Adrenal gland (tissue), 12 donors: ENCODE measurements around the gene SLC9A5. TPM values are rescaled to one million over a fixed set of nuclear protein-coding genes. Genes with fewer than 3 reads are reported as not detected.

Experiments used
- DNase-seq, 7 donors: peaks; one replicate each; pipeline ENCODE4 v3.0.0-alpha.2; 2019 to 2020
- H3K27ac ChIP-seq, 5 donors: fragments of 200-600 bp; sonication (generic) in 4 of 5; 1 replicate in 3 of 5; 2 replicates in 2 of 5; pipeline versions ENCODE4 v1.5.1 to v1.8.0; 2016 to 2020; ENCODE audit warnings: mild to moderate bottlenecking in 1 of 5
- H3K27me3 ChIP-seq: fragments of 200-600 bp; 2 replicates; pipeline ENCODE4 v1.8.0; 2021
- H3K36me3 ChIP-seq, 2 donors: fragments of 200-600 bp; replicated peaks in 1 of 2; 1 replicate in 1 of 2; 2 replicates in 1 of 2; pipeline versions ENCODE4 v1.5.1 to v1.8.0; 2018 to 2022
- H3K4me1 ChIP-seq, 2 donors: fragments of 200-600 bp; replicated peaks in 1 of 2; 1 replicate in 1 of 2; 2 replicates in 1 of 2; pipeline versions ENCODE4 v1.5.1 to v1.8.0; 2018 to 2021
- H3K4me3 ChIP-seq, 4 donors: fragments of 200-600 bp; sonication (generic) in 3 of 4; one replicate each; pipeline ENCODE4 v1.5.1; 2016 to 2018
- H3K9me3 ChIP-seq, 3 donors: fragments of 200-600 bp; sonication (generic) in 1 of 3; replicated peaks in 1 of 3; 1 replicate in 2 of 3; 2 replicates in 1 of 3; pipeline versions ENCODE4 v1.5.1 to v1.8.0; 2016 to 2021
- POLR2A ChIP-seq, 2 donors: fragments of 450-650 bp; IDR thresholded peaks; one replicate each; pipeline ENCODE4 v1.6.1; 2017; ENCODE audit warnings: antibody characterized with exemption in 2 of 2, mild to moderate bottlenecking in 2 of 2, moderate library complexity in 1 of 2
- WGBS, 4 donors: extraction: QIAGEN DNeasy Blood & Tissue Kit in 2 of 4; methylation state at CpG; one replicate each; pipeline versions ENCODE4 v1.1.5 to v1.1.7; 2013 to 2017; 5-methylcytosine and 5-hydroxymethylcytosine counted together
- intact Hi-C, 2 donors: fragments of 100-400 bp; cut with DNase I; formaldehyde crosslinking; loops; one replicate each; pipeline versions ENCODE4 v1.14.1 to v1.15.0; 2022 to 2023
- polyA plus RNA-seq, 3 donors: library from polyadenylated mRNA; stranded (reverse); fragments of 200-250 nt in 2 of 3; fragments of 350-450 nt in 1 of 3; fragmentation: Illumina TruSeq in 1 of 3; extraction: RNeasy Lipid Tissue Mini Kit (QIAGEN cat#74804) in 1 of 3; gene quantifications; one replicate each; pipeline ENCODE4 v1.2.3, GENCODE V29; 2013 to 2014
- total RNA-seq, 9 donors: library from RNA; depleted of rRNA in 4 of 9; stranded (reverse); fragments of >200 nt in 4 of 9; fragments of 120-200 nt in 1 of 9; fragmentation: NEBNext Ultra II Directional in 1 of 9; extraction: Animal tissue kit (Norgen Biotek cat#: 25700) in 1 of 9; gene quantifications; one replicate each; pipeline versions ENCODE4 v1.1.0 to v1.2.4, GENCODE V29; 2013 to 2023
- TF ChIP-seq, protein P1 (sequence below), 6 experiments: fragments of 450-650 bp in 4 of 6; fragments of 200-600 bp in 2 of 6; sonication (generic) in 1 of 6; IDR thresholded peaks; 1 replicate in 5 of 6; 2 replicates in 1 of 6; pipeline versions ENCODE4 v1.5.1 to v1.8.0; 2016 to 2021; ENCODE audit warnings: antibody characterized with exemption in 6 of 6, mild to moderate bottlenecking in 2 of 6, moderate library complexity in 1 of 6
- donor health status: healthy with polysubstance abuse.
- donor health status: Bipolar disorder and iron deficiency.
- donor health status: DM: yes; HTN: yes; CAD: no.
- donor health status: DM: no; HTN: no; CAD: no.
- donor health status: DM: no; HTN: no; CAD: no.
- donor health status: DM: yes; HTN: yes; CAD: no.

SLC9A5 gene
- total and polyA plus RNA-seq, 12 donors: 0.09 to 2.8 (median 0.83) TPM; not detected in 1

DNA sequence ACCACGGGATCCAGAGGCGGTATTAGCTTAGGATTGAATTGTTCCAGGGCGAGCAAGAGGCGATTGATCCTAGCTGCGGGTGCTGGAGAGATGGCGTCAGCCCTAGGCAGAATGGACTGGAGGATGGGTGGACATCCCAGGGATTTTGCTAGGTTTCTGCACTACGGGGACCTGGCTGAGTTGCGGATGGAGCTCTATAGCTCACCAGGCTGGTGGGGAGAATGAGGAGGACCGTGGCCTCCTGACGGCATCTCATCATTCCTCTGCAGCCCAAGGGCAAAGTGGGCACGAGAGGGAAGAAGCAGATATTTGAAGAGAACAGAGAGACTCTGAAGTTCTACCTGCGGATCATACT is 21.2 kb upstream of the SLC9A5 start:
- DNase-seq: peak in 1 of 7 donors; percentile 25
- intact Hi-C loops: no loop called here
- TF ChIP-seq, protein P1, sequence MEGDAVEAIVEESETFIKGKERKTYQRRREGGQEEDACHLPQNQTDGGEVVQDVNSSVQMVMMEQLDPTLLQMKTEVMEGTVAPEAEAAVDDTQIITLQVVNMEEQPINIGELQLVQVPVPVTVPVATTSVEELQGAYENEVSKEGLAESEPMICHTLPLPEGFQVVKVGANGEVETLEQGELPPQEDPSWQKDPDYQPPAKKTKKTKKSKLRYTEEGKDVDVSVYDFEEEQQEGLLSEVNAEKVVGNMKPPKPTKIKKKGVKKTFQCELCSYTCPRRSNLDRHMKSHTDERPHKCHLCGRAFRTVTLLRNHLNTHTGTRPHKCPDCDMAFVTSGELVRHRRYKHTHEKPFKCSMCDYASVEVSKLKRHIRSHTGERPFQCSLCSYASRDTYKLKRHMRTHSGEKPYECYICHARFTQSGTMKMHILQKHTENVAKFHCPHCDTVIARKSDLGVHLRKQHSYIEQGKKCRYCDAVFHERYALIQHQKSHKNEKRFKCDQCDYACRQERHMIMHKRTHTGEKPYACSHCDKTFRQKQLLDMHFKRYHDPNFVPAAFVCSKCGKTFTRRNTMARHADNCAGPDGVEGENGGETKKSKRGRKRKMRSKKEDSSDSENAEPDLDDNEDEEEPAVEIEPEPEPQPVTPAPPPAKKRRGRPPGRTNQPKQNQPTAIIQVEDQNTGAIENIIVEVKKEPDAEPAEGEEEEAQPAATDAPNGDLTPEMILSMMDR (IDR thresholded peaks at IDR 0.05): no peak
- no peak for TF ChIP-seq POLR2A (IDR thresholded peaks at IDR 0.05)
- Histone ChIP-seq H3K27ac (peak overlapping the region in 4 of 5 donors; percentile 63 to 90 (median 71)), H3K4me1 (peaks cover 12 to 17% of the 10 kb centered on the region in 2 donors), H3K9me3 (no peaks in the 10 kb centered on the region), H3K27me3 (no peaks in the 10 kb centered on the region), H3K4me3 (peak overlapping the region; percentile 35 to 96 (median 72)), H3K36me3 (peaks cover 0 to 40% of the 10 kb centered on the region in 2 donors)
- 9 to 10% (median 9%) methylated on average over 8 to 12 of the region's 12 CpGs for WGBS, 4 donors

GRCh38 chr16:67228034-67228785 is 20.6 kb upstream of the SLC9A5 start:
- TF ChIP-seq, protein P1 (IDR thresholded peaks at IDR 0.05): no peak
- no peak for TF ChIP-seq POLR2A (IDR thresholded peaks at IDR 0.05)
- Histone ChIP-seq H3K27ac (no peak overlapping the region), H3K4me1 (peaks cover 12 to 17% of the 10 kb centered on the region in 2 donors), H3K27me3 (no peaks in the 10 kb centered on the region), H3K36me3 (peaks cover 0 to 41% of the 10 kb centered on the region in 2 donors), H3K4me3 (peak overlapping the region in 1 of 4 donors; percentile 96), H3K9me3 (no peaks in the 10 kb centered on the region)
- intact Hi-C loops: no loop called here
- WGBS, 4 donors: 79 to 87% (median 82%) methylated on average over 6 to 9 of the region's 9 CpGs
- DNase-seq: no peak

- peak in 1 of 7 donors; percentile 16 for DNase-seq
- TF ChIP-seq POLR2A (IDR thresholded peaks at IDR 0.05): no peak
- TF ChIP-seq, protein P1 (IDR thresholded peaks at IDR 0.05): no peak
- WGBS, 4 donors: 77 to 85% (median 83%) methylated on average over 8 to 9 of the region's 9 CpGs
Observed at GRCh38 chr16:67228905-67229304, 19.9 kb upstream of the SLC9A5 start.

GRCh38 chr16:67229906-67230808 is 18.6 kb upstream of the SLC9A5 start:
- 91 to 95% (median 91%) methylated on average over 8 to 32 of the region's 32 CpGs for WGBS, 4 donors
- no peaks in the 10 kb centered on the region for H3K9me3 ChIP-seq
- peak in 1 of 7 donors; percentile 18 for DNase-seq
- TF ChIP-seq, protein P1 (IDR thresholded peaks at IDR 0.05): no peak
- no peak for TF ChIP-seq POLR2A (IDR thresholded peaks at IDR 0.05)
- peaks cover 12 to 17% of the 10 kb centered on the region in 2 donors for H3K4me1 ChIP-seq
- H3K4me3 ChIP-seq: no peak overlapping the region
- peaks cover 0 to 61% of the 10 kb centered on the region in 2 donors for H3K36me3 ChIP-seq
- intact Hi-C loops: no loop called here
- no peaks in the 10 kb centered on the region for H3K27me3 ChIP-seq
- H3K27ac ChIP-seq: no peak overlapping the region

More at GRCh38 chr16:67228905-67229304, 19.9 kb upstream of the SLC9A5 start:
- H3K9me3 ChIP-seq: no peaks in the 10 kb centered on the region
- no peaks in the 10 kb centered on the region for H3K27me3 ChIP-seq
- intact Hi-C loops: no loop called here
- no peak overlapping the region for H3K27ac ChIP-seq
- H3K4me1 ChIP-seq: peaks cover 12 to 17% of the 10 kb centered on the region in 2 donors
- H3K36me3 ChIP-seq: peaks cover 0 to 48% of the 10 kb centered on the region in 2 donors
- H3K4me3 ChIP-seq: no peak overlapping the region
